Right renal cortex interstitium (tissue), 3 donors: ENCODE data around the gene NR2F2. TPM values are rescaled to one million over a fixed set of nuclear protein-coding genes. Genes with fewer than 3 reads are reported as not detected.
A peak's percentile ranks its signal among the peaks of the same experiment; 100 is the strongest.

Source experiments
- DNase-seq, 3 donors: peaks; one replicate each; pipeline ENCODE4 v3.0.0-alpha.2; 2013; ENCODE audit warnings: low read depth in 3 of 3, low spot score in 2 of 3
- polyA plus RNA-seq, 3 donors: library from polyadenylated mRNA; unstranded; fragments of 120-200 nt; gene quantifications; one replicate each; pipeline ENCODE4 v1.2.1, GENCODE V29; 2013; ENCODE audit not compliant: insufficient read length in 3 of 3

NR2F2 gene
- polyA plus RNA-seq, result 100 to 1,000 TPM; 312 to 369 (median 313) TPM

GRCh38 chr15:96330450-96331143, at the start of gene NR2F2:
Gene NR2F2 (plus strand): TSS chr15:96330700. CDS start chr15:96332106, 1,406 bp downstream.
- peak; percentile 96 to 98 (median 98) for DNase-seq

GRCh38 chr15:96285305-96285704, 45.2 kb upstream of the NR2F2 start:
- no peak for DNase-seq

- DNase-seq, result no peak
Observed at GRCh38 chr15:96285729-96286254, 44.7 kb upstream of the NR2F2 start.

GRCh38 chr15:96290679-96291078, 39.8 kb upstream of the NR2F2 start:
- no peak for DNase-seq

- DNase-seq, result no peak
Observed at GRCh38 chr15:96292635-96293034, 37.9 kb upstream of the NR2F2 start.

GRCh38 chr15:96293441-96293840, 37.1 kb upstream of the NR2F2 start:
- no peak for DNase-seq

- DNase-seq, result no peak
Observed at GRCh38 chr15:96294766-96295165, 35.7 kb upstream of the NR2F2 start.

- no peak for DNase-seq
Observed at GRCh38 chr15:96296264-96296663, 34.2 kb upstream of the NR2F2 start.

- no peak for DNase-seq
Observed at GRCh38 chr15:96297783-96298182, 32.7 kb upstream of the NR2F2 start.

GRCh38 chr15:96298217-96298616, 32.3 kb upstream of the NR2F2 start:
- DNase-seq, result no peak

- no peak for DNase-seq
Observed at GRCh38 chr15:96300836-96301235, 29.7 kb upstream of the NR2F2 start.

GRCh38 chr15:96303503-96304056, 26.9 kb upstream of the NR2F2 start:
- no peak for DNase-seq

GRCh38 chr15:96304839-96305238, 25.7 kb upstream of the NR2F2 start:
- no peak for DNase-seq

GRCh38 chr15:96306321-96306720, 24.2 kb upstream of the NR2F2 start:
- DNase-seq, result no peak

GRCh38 chr15:96307856-96308394, 22.6 kb upstream of the NR2F2 start:
- no peak for DNase-seq

- no peak for DNase-seq
Observed at GRCh38 chr15:96309143-96309660, 21.3 kb upstream of the NR2F2 start.

- DNase-seq, result no peak
Observed at GRCh38 chr15:96311256-96311955, 19.1 kb upstream of the NR2F2 start.

- no peak for DNase-seq
Observed at GRCh38 chr15:96311956-96312294, 18.6 kb upstream of the NR2F2 start.

GRCh38 chr15:96312641-96313335, 17.7 kb upstream of the NR2F2 start:
- no peak for DNase-seq

- no peak for DNase-seq
Observed at GRCh38 chr15:96314518-96314917, 16.0 kb upstream of the NR2F2 start.

GRCh38 chr15:96314963-96315362, 15.5 kb upstream of the NR2F2 start:
- no peak for DNase-seq
